Muscle layer of colon (tissue), 2 donors: ENCODE data around the gene INTS14.
"Not testable (repeated sequence)": the region's sequence is repeated elsewhere in the genome, so short reads cannot be mapped to it uniquely, and the experiment has no call there.

ENCODE experiments used
- H3K27ac ChIP-seq: one replicate; pipeline ENCODE4 v1.7.0; 2013; ENCODE audit warnings: low read depth, mild to moderate bottlenecking, low read length, moderate library complexity
- H3K27me3 ChIP-seq, 2 donors: one replicate each; pipeline ENCODE4 v1.7.0; 2013; ENCODE audit warnings: low read length in 2 of 2, mild to moderate bottlenecking in 2 of 2; ENCODE audit not compliant: insufficient read depth in 2 of 2, control insufficient read depth in 1 of 2
- H3K36me3 ChIP-seq: one replicate; pipeline ENCODE4 v1.7.0; 2013; ENCODE audit warnings: mild to moderate bottlenecking, low read length; ENCODE audit not compliant: insufficient read depth
- H3K4me1 ChIP-seq: one replicate; pipeline ENCODE4 v1.7.0; 2013; ENCODE audit warnings: mild to moderate bottlenecking, low read length; ENCODE audit not compliant: insufficient read depth
- H3K4me3 ChIP-seq, 2 donors: one replicate each; pipeline ENCODE4 v1.7.0; 2013; ENCODE audit warnings: low read length in 2 of 2, low read depth in 1 of 2, mild to moderate bottlenecking in 1 of 2, moderate library complexity in 1 of 2
- H3K9ac ChIP-seq: one replicate; pipeline ENCODE4 v1.7.0; 2013; ENCODE audit warnings: low read length
- H3K9me3 ChIP-seq: one replicate; pipeline ENCODE4 v1.7.0; 2013; ENCODE audit warnings: mild to moderate bottlenecking, low read length
- donor health status: abdominal sarcoma.
- donor health status: Adenocarcinoma of cecum.

Gene INTS14

DNA sequence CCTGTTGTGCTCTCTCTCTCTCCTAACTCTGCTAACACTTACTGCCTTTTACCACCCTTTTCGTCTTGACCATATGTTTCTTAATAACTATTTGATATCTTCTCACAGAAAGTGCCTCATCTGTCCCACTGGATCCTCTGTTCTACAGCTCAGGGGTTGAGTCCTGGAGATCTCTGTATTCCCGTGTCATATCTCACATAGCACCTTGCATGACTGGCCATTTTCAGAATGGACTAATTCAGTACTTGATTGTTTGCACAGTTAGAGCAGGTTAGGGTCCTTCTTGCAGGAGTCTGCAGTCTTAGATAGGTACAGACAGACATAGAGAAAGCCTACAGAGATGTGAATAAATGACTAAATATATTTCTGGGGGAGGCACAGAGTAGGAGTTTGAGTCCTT is 59.7 kb downstream of the INTS14 start:
- no peak overlapping the region for H3K27ac ChIP-seq
- H3K36me3 ChIP-seq, result peaks cover 13% of the 10 kb centered on the region
- H3K4me3 ChIP-seq, result no peak overlapping the region
- H3K9me3 ChIP-seq, result no peaks in the 10 kb centered on the region
- no peak overlapping the region for H3K9ac ChIP-seq
- no peaks in the 10 kb centered on the region for H3K4me1 ChIP-seq
- no peaks in the 10 kb centered on the region for H3K27me3 ChIP-seq

DNA sequence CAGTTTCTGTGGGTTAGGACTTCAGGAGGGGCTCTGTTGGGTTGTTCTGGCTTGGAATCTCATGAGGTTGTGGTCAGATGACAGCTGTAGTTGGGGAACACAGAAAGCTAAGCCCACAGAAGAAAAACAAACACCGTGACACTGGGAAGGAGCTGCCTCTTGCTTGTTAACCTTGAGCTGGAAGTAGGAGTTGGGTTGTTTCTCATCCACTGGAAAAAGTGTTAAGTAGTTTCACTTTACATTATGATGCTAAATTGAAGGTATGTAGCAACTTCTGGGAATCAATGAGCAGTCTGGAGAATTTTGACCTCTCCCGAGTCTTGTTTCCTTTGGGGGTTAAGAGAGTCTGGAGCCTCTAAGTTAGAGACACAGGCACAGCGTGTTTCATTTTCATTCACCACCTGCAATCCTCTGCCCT is 60.2 kb downstream of the INTS14 start:
- Histone ChIP-seq H3K27ac (no peak overlapping the region), H3K27me3 (no peaks in the 10 kb centered on the region), H3K9me3 (no peaks in the 10 kb centered on the region), H3K4me1 (no peaks in the 10 kb centered on the region), H3K9ac (no peak overlapping the region), H3K4me3 (no peak overlapping the region), H3K36me3 (peaks cover 11% of the 10 kb centered on the region)

DNA sequence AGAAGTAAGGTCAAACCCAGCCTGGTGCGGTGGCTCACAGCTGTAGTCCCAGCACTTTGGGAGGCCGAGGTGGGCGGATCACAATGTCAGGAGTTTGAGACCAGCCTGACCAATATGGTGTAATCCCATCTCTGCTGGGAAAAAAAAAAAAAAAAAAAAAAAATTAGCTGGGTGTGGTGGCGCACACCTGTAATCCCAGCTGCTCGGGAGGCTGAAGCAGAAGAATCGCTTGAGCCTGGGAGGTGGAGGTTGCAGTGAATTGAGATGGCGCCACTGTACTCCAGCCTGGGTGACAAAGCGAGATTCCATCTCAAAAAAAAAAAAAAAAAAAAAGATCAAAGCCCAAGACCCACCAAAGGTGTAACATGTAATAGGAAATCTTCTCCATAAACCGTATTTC is 61.6 kb downstream of the INTS14 start:
- H3K9ac ChIP-seq, H3K27me3 ChIP-seq, H3K4me1 ChIP-seq, H3K36me3 ChIP-seq, H3K27ac ChIP-seq, H3K9me3 ChIP-seq, H3K4me3 ChIP-seq: not testable (repeated sequence)

DNA sequence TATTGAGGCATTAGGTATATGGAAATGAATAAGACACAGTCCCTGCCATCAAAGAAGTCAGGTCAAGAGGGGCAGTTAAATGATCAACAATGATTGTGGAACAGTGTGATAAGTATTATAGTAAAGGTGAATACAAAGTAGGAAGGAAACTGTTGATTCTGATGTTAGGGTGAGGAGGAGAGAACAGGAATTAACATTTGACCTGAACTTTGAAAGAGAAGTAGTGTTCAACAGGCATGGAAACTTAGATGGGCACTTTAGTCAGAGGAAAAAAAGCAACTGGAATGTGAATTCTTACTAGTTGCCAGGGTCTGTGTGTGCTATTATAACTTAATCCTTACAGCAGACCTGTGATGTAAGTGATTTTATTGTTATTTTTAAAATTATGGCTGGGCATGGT is 63.1 kb downstream of the INTS14 start:
- Histone ChIP-seq H3K9ac (no peak overlapping the region), H3K4me1 (no peaks in the 10 kb centered on the region), H3K27me3 (no peaks in the 10 kb centered on the region), H3K9me3 (no peaks in the 10 kb centered on the region), H3K4me3 (no peak overlapping the region), H3K27ac (no peak overlapping the region), H3K36me3 (no peaks in the 10 kb centered on the region)

DNA sequence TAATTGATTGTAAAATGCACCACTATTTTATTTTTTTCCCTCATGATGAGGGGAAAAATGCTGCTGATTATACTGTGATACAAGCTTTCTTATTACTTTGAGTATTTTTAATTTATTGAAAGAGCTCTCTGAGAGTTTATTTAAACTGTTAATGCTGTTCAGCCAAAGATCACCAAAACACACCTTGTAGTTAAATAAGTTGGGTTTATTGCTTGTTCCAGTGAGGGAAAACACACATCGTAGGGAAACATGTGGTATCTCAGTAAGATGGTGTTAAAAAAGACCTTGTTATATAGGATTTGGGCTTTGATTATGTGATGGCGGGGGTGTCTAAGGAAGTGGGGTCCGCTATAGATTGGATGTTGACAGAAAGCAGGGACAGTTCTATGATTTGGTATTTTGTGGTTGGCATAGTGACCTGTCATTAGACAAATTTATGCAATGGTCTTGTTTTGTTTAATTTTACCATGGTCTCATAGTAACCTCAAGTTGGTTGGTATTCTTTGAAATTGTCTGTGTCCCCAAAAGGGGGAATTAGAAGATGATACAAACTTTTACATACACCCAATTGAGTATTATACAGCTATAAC is 69.6 kb downstream of the INTS14 start:
- Histone ChIP-seq H3K27ac (no peak overlapping the region), H3K4me1 (peaks cover 6% of the 10 kb centered on the region), H3K9ac (no peak overlapping the region), H3K27me3 (no peaks in the 10 kb centered on the region), H3K9me3 (no peaks in the 10 kb centered on the region), H3K36me3 (no peaks in the 10 kb centered on the region), H3K4me3 (no peak overlapping the region)

DNA sequence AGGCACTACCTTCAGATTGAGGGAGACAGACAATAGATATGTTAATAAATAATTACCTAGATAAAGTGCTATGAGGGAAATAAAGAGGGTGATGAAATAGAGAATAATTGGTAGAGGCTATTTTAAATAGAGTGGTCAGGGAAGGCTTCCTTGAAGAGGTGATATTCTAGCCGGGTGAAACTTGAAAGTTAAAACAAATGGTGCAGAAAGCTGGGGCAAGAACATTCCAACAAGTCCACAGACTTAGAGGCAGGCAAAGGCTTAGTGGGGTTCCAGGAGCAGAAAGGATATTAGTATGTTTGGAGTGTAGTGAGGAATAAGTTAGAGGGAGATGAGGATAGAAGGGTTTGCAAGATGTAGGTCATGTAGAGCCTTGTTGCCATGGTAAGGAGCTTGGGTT is 70.6 kb downstream of the INTS14 start:
- no peaks in the 10 kb centered on the region for H3K9me3 ChIP-seq
- H3K4me1 ChIP-seq, result peaks cover 6% of the 10 kb centered on the region
- H3K4me3 ChIP-seq, result no peak overlapping the region
- no peaks in the 10 kb centered on the region for H3K27me3 ChIP-seq
- H3K27ac ChIP-seq, result no peak overlapping the region
- H3K36me3 ChIP-seq, result no peaks in the 10 kb centered on the region
- H3K9ac ChIP-seq, result no peak overlapping the region

DNA sequence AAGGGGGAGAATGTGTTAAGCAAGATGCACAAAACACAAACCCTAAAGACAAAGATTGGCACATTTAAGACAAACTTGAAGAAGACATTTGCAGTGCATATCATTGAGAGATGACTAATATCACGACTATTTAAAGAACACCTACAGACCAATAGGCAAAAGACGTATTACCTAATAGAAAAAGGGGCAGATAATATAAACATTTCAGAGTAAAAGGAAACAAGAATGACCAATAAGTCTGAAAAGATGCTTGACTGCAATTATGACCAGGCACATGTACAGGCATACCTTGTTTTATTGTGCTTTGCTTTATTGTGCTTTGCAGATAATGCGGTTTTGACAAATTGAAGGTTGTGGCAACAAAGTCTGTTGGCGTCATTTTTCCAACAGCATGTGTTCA is 75.7 kb downstream of the INTS14 start:
- Histone ChIP-seq H3K36me3 (no peaks in the 10 kb centered on the region), H3K9ac (no peak overlapping the region), H3K4me1 (peaks cover 6% of the 10 kb centered on the region), H3K9me3 (no peaks in the 10 kb centered on the region), H3K4me3 (no peak overlapping the region), H3K27ac (no peak overlapping the region), H3K27me3 (no peaks in the 10 kb centered on the region)

DNA sequence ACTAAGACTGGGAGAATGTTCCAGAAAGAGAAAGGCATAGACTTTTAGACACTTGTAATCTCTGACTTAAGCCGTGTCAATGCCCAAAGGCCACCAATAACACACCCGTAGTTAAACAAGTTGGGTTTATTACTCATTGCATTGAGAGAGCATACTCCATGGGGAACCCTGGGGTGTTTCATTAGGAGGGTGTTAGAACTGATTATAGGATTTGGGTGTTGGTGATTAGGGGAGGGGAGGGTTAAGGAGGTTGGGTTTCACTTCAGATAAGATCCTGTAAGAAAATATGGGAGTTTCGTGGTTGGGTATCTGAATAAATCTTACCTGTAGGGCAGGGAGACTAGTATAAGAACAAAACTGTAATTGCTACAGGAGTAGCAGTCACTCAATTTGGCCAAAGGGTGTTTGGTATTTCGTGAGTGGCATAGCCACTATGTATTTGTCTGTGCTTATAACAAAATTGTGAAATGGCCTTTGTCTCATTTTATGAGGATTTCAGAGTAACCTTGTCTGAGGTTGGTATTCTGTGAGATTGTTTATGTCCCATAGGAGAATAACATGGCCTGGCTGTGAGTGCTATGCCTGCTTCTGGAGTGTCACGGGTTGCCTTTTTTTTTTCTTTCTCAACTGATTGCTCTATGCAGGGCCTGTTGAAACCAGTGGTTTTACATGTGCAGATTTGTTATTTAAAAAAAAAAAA is 77.7 kb downstream of the INTS14 start:
- Histone ChIP-seq H3K36me3 (no peaks in the 10 kb centered on the region), H3K27me3 (no peaks in the 10 kb centered on the region), H3K4me3 (no peak overlapping the region), H3K9ac (no peak overlapping the region), H3K27ac (no peak overlapping the region), H3K9me3 (no peaks in the 10 kb centered on the region), H3K4me1 (peaks cover 6% of the 10 kb centered on the region)

DNA sequence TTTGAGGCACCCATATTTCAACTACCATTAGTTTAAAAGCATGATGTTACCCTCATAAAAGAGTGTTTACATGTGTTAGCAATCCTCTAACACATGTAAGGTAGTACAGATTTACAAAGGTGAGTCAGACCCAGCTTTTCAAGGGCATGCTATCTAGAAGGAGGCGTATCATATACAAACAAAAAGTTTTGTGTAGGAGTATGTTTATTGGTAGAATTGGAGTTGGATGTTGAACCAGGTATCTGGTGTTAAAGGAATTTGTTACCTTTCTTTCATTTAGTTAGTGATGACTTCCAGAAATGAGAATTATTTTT is 78.2 kb downstream of the INTS14 start:
- Histone ChIP-seq H3K36me3 (no peaks in the 10 kb centered on the region), H3K4me3 (no peak overlapping the region), H3K4me1 (peaks cover 6% of the 10 kb centered on the region), H3K9ac (no peak overlapping the region), H3K27me3 (no peaks in the 10 kb centered on the region), H3K9me3 (no peaks in the 10 kb centered on the region), H3K27ac (no peak overlapping the region)

DNA sequence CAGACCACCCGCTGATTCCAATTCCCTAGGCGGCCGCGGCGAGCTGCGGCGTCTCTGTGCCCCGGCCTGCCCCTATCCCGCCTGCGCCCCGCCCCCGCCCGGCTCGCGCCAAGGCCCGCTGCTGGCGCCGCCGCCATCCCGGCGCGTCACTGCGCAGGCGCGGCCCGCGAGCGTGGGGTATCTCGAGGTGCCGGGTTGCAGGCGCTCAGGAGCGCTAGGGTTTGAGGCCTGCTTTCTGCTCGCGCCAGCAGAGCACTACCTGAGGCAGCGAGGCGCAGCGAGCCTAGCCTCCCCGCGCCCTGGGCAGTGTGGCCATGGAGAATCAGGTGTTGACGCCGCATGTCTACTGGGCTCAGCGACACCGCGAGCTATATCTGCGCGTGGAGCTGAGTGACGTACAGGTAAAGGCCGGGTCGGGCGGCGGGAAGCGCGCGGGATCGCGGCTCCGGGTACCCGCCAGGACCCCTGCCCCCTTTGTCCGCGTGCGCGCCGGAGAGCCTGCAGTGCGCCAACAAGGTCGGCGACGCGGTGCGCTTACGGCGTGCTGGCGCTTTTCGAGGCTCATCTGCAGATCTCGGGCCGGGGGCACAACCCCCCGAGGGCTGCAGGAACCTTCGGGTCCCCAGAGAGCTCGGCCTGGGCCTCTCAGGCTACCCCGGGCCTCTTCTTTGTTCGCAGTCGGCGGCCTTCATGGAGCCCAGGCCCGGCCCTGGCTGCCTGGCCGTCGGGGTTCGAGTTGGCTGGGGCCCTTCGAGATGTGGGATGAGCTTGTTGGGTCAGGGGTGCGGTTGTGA is 80.4 kb downstream of the INTS14 start, which contains the start of gene HACD3:
Gene HACD3, plus strand, starts transcription at position 146 of the 794 bp plus-strand sequence. Its CDS starts 169 bp downstream, at position 315.
- Histone ChIP-seq H3K27ac (peak within 1 kb of the TSS; percentile 76), H3K4me3 (peak within 1 kb of the TSS; percentile 72 to 90), H3K36me3 (no peaks in the 10 kb centered on the region), H3K27me3 (no peaks in the 10 kb centered on the region), H3K9ac (peak within 1 kb of the TSS; percentile 53), H3K9me3 (no peaks in the 10 kb centered on the region), H3K4me1 (peaks cover 6% of the 10 kb centered on the region)

DNA sequence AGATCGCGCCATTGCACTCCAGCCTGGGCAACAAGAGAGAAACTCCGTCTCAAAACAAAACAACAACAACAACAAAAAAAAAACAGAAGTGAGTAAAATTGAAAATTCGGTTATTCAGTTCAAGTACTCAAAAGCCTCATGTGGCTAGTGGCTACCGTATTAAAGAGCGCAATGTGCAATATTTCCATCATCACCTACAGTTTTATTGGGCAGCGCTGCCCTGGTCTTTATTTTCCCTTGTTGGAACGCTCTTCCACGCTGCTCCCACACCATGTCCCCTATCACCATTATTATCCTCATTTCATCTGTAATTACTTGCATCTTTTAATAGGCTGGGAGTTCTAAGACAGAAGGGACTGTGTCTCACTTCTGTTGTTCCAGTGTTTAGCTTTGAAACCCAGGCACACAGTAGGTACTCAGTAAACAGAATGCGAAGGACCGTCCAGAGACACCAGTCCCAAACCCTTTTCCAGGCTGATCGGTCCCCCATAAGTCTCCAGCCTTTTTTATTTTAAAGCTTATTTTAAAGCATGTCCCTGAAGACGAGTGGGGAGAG is 81.1 kb downstream of the INTS14 start:
- peak overlapping the region; percentile 72 to 90 for H3K4me3 ChIP-seq
- no peaks in the 10 kb centered on the region for H3K9me3 ChIP-seq
- H3K4me1 ChIP-seq, result peaks cover 6% of the 10 kb centered on the region
- no peaks in the 10 kb centered on the region for H3K27me3 ChIP-seq
- H3K9ac ChIP-seq, result peak overlapping the region; percentile 45
- H3K36me3 ChIP-seq, result no peaks in the 10 kb centered on the region
- peak overlapping the region; percentile 61 for H3K27ac ChIP-seq
